ENCODE data around the gene EMILIN2.

DNA sequence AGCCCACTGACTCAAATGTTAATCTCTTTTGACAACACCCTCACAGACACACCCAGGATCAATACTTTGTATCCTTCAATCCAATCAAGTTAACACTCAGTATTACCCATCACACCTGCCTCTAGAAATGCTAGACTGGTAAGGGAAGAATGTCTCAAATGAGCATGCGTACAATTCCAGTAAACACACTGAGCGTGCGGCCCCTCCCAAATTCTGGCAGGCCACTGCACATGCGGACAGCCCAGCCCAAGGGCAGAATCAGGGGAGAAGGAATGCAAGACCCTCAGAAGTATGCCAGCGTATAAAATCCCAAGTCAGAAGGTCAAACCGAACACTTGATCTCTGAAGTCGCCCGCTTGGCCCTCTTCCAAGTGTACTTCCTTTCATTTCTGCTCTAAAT lies 7.6 kb upstream of the EMILIN2 start:
- TF ChIP-seq FOSL1 (IDR thresholded peaks at IDR 0.05; ENCODE audit: insufficient read depth, low read depth, low read length): no peak
- no peak for TF ChIP-seq RAD21 (IDR thresholded peaks at IDR 0.05 in 1 of 2, conservative IDR thresholded peaks at IDR 0.05 in 1 of 2; ENCODE audit: low read depth in 2 of 2, low read length in 2 of 2)
- TF ChIP-seq, protein P1, sequence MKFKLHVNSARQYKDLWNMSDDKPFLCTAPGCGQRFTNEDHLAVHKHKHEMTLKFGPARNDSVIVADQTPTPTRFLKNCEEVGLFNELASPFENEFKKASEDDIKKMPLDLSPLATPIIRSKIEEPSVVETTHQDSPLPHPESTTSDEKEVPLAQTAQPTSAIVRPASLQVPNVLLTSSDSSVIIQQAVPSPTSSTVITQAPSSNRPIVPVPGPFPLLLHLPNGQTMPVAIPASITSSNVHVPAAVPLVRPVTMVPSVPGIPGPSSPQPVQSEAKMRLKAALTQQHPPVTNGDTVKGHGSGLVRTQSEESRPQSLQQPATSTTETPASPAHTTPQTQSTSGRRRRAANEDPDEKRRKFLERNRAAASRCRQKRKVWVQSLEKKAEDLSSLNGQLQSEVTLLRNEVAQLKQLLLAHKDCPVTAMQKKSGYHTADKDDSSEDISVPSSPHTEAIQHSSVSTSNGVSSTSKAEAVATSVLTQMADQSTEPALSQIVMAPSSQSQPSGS (IDR thresholded peaks at IDR 0.05; ENCODE audit: low read length): no peak
- no peak for TF ChIP-seq POLR2AphosphoS5 (IDR thresholded peaks at IDR 0.05; ENCODE audit: low read depth, low read length)
- no peak for TF ChIP-seq CHD2 (IDR thresholded peaks at IDR 0.05; ENCODE audit: low read length)
- TF ChIP-seq, protein P2, sequence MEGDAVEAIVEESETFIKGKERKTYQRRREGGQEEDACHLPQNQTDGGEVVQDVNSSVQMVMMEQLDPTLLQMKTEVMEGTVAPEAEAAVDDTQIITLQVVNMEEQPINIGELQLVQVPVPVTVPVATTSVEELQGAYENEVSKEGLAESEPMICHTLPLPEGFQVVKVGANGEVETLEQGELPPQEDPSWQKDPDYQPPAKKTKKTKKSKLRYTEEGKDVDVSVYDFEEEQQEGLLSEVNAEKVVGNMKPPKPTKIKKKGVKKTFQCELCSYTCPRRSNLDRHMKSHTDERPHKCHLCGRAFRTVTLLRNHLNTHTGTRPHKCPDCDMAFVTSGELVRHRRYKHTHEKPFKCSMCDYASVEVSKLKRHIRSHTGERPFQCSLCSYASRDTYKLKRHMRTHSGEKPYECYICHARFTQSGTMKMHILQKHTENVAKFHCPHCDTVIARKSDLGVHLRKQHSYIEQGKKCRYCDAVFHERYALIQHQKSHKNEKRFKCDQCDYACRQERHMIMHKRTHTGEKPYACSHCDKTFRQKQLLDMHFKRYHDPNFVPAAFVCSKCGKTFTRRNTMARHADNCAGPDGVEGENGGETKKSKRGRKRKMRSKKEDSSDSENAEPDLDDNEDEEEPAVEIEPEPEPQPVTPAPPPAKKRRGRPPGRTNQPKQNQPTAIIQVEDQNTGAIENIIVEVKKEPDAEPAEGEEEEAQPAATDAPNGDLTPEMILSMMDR (IDR thresholded peaks at IDR 0.05; ENCODE audit: control extremely low read depth in 1 of 3, insufficient read depth in 1 of 3, low read depth in 1 of 3, low read length in 3 of 3): no peak
- no peak for TF ChIP-seq KDM5A (IDR thresholded peaks at IDR 0.05; ENCODE audit: low read length)
- no peak for TF ChIP-seq JUND (IDR thresholded peaks at IDR 0.05; ENCODE audit: low read length)
- no peak for TF ChIP-seq POLR2A (IDR thresholded peaks at IDR 0.05; ENCODE audit: control extremely low read depth in 1 of 2, low read depth in 2 of 2, low read length in 2 of 2)
- TF ChIP-seq SAP30 (IDR thresholded peaks at IDR 0.05; ENCODE audit: insufficient read depth, insufficient replicate concordance, low read length): no peak
- TF ChIP-seq, protein P3, sequence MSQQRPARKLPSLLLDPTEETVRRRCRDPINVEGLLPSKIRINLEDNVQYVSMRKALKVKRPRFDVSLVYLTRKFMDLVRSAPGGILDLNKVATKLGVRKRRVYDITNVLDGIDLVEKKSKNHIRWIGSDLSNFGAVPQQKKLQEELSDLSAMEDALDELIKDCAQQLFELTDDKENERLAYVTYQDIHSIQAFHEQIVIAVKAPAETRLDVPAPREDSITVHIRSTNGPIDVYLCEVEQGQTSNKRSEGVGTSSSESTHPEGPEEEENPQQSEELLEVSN (IDR thresholded peaks at IDR 0.05): no peak
